Measurements from ENCODE around the gene NAALADL2. TPM values are rescaled to one million over a fixed set of nuclear protein-coding genes. Genes with fewer than 3 reads are reported as not detected.

NAALADL2 gene
- total and polyA plus RNA-seq, 2 of the 8 experiments (the other 6 are each of a cell fraction or from before 2014, with no cell fraction given) = 0.12 to 0.22 TPM

GRCh38 chr3:175464362-175464761 lies 605.2 kb downstream of the NAALADL2 start (continued):
- no peak for TF ChIP-seq CTCF (IDR thresholded peaks at IDR 0.05; ENCODE audit: control extremely low read depth in 1 of 3, insufficient read depth in 1 of 3, low read depth in 1 of 3, low read length in 3 of 3)
- TF ChIP-seq HDAC2 (IDR thresholded peaks at IDR 0.05; ENCODE audit: borderline replicate concordance in 1 of 2, low read depth in 2 of 2, low read length in 2 of 2) = no peak
- no peak for TF ChIP-seq RNF2 (IDR thresholded peaks at IDR 0.05; ENCODE audit: borderline replicate concordance, low read depth, low read length, missing control alignments, poor library complexity, severe bottlenecking)
